HG03159 (cell line): ENCODE measurements around the gene SLC4A11.

Experiments used
- ATAC-seq: cut with Tn5 transposase; IDR thresholded peaks from one replicate; pipeline ENCODE4 v1.9.1; 2021; ENCODE audit warnings: mild to moderate bottlenecking, moderate library complexity; ENCODE audit not compliant: unreplicated experiment

Gene SLC4A11

DNA sequence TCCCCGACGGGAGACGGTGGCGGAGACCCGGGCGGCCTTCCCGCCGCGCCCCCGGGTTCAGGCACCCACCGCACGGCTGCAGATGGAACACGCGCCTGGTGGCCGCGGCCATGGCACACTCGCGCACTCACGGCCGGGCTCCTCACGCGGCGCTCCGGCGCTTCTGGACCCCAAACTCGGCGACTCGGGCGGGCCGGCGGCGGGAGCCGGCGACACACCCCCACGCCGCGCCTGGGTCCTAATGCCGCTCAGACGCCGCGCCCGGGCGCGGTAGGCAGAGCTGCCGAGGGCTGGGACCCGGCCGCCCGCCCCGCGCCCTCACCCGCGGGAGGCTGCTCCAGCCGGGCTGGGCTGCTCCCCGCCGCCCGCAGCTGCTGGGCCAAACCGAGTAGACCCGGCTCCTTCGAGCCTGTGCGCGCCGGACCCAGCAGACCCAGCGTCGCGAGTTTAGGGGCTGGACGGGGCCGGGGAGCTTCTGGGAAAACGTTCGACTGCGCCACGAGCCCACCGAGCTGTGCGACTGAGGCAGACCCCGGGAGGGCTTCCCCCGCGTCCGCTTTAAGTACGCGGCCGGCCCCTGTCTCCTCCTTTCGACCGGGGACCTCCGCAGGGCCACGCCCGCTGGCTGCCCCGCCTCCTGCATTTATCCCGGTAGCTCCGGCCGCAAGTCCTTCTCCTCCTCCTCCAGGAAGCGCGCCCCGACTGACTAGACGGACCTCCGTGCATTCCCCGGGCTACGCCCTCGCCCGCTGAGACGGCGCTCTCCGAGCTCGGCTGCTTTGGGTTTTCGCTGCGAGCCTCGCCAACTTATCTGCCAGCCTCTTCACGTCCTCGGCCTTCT lies at the start of gene SLC4A11:
SLC4A11 (minus strand) TSS at position 165 of the 841 bp plus-strand sequence; CDS start at position 112, 53 bp downstream.
- ATAC-seq, result peak; percentile 42

DNA sequence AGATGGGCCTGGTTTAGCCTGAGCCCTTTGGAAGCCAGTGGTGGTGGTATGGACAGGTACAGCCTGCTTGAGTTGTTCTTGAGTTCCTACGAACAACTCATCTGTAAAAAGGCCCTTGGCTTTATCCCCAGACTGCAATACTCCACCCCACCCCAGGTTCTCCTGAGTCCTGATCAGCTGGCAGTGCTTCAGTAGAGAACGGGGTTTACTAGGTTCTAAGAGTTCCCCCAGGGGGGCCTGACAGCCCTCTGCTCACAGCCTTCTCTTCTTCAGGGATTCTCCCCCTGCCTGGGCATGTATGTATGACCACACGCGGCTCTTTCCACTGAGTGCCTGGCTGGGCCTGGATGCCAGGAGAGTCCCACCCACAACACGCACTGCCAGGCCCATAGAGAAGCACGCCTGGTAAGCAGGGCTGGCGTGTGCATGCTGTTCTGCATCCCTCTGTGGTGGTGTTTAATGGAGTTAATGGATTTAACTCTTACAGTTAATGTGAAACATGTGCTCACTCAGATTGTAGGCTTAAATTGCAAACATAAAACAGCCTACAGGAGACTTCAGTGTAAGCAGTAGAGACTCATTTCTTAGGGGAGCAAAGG lies 44.3 kb upstream of the SLC4A11 start:
- ATAC-seq, result no peak

DNA sequence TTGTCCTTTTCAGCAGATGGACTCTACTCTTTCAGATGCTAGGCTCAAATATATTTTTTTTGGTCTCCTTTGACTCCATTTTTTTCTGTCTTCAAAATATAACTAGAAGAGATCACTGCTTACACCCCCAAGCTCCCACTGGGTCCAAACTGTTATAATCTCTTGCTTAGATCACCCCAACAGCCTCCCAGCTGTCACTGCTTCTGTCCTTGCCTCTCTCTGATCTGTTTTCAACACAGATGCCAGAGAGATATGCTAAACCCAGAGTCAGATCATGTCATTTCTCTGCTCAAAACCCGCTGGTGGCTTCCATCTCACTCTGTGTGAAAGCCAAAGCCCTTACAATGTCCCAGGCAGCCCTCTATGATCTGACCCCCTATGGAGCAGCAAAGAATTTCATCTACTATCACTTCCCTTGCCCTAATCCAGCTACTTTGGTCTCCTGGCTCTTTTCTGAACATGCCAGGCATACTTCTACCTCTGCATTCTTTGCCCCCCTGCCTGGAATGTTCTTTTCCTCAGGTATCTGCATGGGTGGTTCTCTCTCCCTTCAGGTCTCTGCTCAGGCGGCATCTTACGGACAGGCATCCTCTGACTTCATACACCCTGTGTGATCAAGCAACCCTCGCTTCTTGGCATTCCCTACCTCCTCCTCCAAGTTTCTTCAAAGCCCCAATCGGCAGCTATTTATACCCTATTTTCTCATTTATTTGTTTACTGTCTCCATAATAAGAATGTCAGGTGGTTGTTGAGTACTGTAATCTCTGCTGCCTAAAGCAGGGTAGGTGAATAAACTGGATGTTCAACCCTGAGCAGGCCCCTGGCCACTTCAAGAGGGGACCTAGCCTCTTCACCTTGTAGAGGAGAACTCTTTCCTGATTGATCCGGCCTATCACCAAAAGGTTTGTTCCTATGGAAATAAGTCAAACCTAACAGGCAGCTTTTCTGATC lies 43.6 kb upstream of the SLC4A11 start:
- ATAC-seq, result no peak

DNA sequence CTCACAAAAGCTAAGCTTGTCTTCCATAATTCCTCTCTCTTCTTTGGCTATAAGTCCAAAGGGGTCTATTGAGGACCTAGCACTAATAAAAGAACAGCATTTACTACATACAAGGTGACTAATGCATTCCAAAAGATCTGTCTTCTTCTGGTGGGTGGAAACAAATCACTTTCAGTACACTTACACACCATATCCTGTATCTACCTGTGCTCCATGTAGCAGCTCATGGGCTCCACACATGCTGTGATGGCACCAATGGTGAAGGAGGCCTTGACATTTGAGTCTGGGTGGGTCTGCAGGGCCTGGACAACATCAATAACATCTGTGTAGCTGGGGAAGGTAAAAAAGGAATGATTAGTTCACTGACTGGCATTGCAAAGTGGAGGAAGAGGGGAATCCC lies 42.4 kb upstream of the SLC4A11 start:
- ATAC-seq, result no peak

DNA sequence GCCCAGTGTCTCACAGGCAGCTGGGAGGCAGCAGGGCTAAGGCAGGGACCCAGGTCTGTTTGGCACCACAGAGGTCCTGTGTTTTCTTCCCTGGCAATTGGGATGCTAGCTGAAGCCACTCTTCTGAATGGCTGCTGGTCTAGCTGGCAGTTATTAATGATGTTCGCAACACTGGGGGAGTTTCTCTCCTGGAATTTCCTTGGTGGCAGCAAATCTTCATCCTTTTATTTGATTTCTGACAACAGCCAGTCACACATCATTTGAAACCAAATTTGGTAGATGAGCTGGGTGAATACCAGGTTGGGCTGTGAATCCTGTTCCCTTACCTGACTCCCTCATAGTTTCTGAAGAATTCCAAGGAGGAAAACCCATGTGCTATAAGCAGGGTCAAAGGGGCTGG lies 40.8 kb upstream of the SLC4A11 start:
- ATAC-seq, result no peak

DNA sequence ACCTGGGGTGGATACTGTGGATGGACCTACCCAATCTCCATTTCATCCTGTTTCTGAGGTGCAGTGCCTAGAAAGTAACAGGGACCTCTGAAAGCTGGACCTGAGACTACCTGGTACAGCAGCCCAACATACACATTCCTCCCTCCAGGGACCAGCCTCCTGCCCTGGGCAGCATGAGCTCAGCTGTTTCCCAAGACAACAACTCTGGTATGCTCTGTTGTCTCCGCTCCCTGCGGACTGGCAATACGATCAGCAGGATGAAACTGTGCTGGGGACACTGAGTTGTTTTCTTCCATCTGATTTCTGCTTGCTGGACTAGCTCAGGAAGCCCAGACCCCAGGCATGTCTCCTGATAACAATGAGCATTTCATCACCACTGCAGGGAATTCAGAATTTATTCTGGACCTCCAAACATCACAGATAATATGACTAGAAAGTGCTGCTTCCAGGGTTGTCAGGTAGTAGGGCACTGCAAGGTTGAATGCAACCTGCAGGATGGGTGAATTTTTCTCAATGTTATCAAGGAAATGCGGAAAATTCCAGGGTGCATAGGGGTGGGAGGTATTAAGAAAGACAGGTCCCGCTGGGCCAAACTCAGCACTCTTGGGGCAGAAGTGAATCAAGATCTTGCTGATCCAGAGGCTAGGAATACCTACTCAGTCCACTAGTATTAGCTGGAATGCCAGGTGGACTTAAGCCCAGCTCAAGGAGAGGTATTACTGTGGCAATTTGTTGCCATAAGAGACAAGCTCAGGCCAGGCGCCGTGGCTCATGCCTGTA lies 38.9 kb upstream of the SLC4A11 start:
- no peak for ATAC-seq

DNA sequence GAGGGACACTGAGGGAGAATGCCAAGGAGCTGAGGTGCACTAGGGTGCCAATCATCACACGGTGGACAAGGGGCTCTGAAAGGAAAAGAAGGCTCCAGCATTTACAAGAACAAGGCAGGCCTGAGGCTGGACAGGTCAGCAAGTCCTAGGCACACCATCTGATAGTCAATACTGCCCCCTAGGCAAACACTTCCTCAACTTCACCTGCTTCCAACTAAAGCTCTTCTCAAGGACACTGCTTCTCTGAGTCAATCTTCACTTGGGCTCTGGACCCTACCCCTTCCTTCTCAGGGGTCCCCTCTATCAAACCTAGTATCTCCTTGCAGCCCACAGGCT lies 37.7 kb upstream of the SLC4A11 start:
- ATAC-seq, result no peak

DNA sequence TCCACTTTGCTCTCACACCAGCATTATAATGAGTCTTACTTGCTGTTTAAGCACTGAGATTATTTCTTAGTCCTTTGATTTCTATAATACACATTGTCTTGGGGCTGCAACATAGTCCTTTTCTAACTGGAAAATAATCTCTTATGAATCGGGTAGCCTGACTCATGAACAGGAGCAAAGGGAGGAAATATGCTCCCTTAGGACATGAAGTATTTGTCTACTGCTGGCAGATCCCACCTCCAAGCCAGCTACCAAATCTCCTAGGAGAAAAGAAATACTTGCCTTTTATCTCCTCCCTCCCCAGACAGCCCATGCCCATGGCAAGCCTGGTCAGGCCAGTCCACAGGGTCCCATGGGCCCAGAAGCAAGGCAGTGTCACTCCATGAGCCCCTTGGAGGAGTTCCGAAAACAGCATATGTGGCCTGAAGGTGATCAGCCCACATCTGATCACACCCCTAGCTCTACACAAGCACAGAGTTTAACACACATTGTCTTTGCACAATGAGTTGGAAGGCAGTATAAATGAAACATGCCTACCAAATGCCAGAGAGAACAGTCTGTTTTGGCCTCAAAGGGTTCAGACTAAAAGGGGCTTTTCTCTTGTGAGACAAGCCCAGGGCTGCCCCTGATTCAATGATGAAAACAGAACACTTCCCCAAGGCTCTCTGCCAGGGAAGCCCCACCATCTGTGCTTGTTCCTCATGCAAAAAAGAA lies 37.1 kb upstream of the SLC4A11 start:
- no peak for ATAC-seq

DNA sequence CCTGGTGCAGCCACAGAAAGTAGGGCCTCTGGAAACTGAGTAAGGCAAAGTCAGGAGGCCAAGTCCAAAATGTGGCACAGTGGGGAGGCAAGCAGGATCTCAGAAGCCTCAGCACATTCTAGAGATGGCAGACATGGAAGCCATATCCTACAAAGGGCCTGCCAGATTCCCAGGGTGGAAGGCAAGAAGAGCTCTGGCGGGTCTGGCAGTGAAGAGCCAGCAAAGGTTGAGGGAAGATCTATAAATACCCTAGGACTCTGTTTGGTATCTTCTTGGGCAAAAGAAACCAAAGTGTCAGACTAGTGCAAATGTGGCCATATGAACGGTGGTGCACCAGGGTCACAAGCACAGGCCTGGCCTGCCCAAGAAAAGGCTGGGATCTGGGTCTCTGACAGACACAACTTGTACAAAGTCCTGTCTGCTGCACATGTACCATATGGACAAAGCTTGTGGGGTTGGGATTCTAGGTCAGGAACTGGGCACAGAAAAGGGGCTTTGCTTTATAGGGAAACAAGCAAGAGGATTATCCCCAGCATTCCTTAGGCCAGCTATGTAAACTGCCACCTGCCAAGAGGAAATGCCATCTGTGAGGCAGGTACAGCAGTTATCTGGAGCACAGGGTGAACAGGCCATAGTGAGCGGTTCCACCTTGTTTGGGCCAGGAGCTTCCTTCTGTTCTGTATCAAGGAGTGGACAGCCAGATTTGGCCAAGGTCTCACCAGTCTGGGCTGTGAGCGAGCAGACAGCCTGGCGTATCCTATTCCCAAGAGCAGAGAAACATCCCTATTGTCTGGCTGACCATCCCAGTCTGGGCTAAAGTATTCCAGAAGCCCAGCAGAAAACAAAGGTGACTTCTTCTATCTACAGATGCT lies 36.3 kb upstream of the SLC4A11 start:
- no peak for ATAC-seq

DNA sequence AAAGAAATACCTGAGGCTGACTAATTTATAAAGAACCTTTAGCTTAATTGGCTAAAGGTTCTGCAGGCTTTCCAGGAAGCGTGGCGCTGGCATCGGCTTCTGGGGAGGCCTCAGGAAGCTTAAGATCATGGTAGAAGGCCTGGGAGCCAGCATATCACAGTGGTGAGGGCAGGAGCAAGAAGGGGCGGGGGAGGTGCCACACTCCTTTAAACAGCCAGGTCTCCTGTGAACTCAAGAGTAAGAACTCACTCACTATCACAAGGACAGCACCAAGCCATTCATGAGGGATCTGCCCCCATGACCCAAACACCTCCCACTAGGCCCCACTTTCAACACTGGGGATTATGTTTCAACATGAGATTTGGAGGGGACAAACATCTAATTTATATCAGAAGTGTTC lies 34.4 kb upstream of the SLC4A11 start:
- ATAC-seq, result no peak

DNA sequence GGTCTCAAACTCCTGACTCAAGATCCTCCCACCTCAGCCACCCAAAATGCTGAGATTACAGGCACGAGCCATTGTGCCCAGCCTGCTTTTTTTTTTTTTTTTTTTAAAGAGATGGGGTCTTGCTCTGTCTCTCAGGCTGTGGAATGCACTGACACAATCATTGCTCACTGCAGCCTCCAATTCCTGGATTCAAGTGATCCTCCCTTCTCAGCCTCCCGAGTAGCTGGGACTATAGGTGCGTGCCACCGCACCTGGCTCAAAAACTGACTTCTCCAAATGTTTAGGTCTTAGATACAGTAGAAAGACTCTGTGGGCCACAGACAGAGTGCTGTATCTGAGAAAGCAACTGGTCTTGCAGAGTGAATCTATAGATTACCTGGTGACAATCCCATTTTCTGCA lies 31.1 kb upstream of the SLC4A11 start:
- no peak for ATAC-seq

DNA sequence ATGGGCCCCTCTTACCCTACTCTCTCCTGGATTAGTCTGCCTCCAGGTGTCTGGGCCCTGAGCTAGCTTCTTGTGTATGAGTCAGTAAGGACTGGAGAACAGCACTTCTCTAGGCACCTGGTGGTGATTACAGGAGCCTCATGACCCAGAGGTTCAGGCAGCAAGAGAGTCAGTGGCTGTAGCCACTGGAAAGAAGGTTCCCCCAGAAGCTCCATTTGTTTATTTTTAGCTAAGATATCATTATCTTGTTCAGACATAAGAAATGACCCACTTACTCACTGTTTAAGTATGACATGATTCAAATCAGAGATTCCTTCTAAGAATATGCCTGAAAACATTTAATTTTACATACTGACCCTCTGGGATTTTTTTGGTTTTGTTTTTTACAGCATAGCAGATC lies 23.6 kb upstream of the SLC4A11 start:
- ATAC-seq, result no peak

DNA sequence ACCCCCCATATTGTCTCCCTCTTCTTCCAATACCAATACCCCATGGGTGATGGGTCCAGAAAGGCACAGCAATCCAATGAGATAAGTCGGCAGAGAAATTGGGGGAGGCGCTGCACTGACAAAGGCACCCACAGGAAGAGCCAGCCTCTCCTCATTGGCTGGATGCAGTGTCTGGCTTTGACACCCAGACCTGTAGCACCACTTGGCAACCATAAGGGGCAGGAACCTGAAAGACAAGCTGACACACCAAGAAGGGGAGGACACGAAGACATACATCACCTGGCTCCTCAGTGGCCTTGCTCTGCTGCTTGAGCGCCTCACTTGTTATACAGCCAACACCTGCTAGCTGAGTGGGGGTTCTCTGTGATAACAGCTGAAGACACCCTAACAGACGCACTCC lies 19.4 kb upstream of the SLC4A11 start:
- ATAC-seq, result no peak

DNA sequence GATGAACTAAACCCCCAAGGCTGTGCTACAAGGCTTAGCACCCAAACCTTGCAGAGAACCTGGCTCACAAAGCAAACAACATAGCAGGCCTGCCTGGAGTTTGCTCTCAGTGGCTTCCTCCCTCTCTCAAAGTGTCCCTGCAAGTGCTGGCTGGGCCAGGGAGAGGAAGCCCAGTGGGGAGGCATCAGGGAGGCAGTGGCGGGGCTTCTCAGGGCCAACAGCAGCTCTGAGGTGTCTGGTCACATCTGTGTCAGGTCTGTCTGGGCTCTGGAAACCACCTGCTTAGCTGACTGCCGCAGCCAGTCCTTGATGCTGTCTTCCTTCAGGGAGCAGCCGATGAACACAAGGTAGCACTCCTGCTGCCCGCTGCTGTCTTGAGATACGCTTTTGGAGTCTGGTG lies 16.7 kb upstream of the SLC4A11 start:
- ATAC-seq, result no peak

DNA sequence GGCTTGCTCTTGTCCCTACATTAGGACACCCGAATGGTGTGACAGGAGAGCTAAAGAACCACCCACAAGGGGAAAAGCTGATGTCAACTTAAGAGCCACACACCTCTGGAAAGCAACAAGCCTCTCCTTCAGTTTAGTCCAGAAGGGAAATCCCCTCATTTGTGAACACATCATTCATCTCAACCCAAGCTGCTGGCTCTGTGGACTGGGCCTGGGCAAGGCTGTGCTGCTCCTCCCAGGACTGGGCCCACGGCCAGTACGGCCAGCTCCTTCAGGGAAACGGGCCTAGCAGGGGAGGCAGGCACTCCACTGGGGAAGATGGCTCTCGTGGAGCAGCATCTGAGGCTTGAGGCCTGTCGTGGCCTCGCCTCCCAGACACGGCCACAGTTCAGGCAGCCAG lies 12.8 kb upstream of the SLC4A11 start:
- no peak for ATAC-seq

DNA sequence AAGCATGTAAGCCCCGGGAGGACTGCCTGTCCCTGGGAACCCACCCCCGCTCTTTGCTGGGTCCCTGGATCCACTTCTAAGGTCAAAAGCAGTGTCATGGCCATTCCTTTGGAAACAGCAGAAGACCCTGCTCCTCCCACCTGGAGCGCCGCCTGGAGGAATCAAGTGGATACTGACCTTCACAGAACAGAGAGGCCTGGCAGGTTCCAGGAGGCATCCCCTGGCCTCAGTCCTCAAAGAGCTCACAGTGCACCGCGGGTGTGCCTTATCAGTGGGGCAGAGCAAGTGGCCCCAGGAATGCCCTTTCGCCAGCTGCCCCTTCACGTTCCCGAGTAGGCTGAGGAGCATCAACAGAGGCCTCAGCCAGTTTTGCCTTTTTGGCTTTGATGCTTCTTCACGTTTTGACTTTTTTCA lies 11.1 kb upstream of the SLC4A11 start:
- ATAC-seq, result no peak

DNA sequence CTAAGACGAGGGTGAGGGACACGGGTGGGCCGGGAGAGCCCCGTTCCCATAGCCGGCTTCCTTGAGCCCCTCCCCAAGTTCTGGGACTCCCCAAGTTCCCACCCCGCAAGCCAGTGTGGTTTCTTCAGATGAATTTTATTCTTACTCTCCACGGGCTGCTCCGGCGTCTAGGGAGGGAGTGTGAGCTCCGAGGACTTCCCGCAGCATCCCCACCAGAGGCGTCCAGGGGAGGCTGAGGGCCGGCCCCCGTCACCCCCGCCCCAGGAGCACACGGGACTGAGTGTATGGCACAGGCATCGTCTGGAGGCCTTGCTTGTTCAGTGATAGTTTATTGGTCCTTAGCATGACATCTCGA lies 10.0 kb upstream of the SLC4A11 start:
- ATAC-seq, result no peak

DNA sequence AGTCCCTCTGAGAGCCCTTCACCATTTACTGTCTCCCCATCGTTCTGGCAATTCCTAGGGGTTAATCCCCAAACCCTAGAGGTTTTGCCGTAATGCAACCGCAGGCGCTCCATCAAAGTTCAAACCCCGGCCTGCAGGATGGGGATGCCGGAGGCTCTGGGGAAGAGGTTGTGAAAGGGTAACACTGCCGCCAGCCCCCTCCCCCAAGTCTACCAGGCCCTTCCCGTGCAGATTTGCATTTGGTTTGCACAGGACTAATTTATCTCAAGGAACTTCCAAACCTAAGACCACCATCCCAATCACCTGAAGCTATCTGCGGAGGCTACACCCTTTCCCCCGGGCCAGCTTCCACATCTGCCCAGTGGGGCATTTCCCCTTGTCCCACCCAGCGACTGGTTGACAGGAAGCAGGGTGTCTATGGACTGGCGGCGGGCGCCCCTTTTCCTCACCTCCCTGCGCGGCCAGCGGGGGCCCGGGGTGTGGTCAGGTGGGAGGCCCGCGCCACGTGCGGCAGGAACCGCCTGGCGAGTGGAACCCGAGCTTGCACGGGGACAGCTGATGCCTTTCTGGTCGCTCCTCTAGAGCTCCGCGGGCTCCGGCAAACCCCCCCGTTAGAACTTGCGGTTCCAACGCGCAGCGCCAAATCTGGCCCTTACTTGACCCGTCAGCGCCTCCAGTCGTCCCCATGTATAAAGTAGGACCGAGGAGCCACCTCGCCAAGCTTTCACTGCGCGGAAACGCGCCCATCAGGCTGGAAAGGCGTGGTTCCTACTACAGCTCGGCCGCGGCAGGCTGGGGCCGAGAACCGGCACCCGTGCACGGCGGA lies 9.4 kb upstream of the SLC4A11 start:
- no peak for ATAC-seq
